HS-27A (cell line): ENCODE measurements around the gene PAGE2B.
"Not testable (repeated sequence)": the region's sequence is repeated elsewhere in the genome, so short reads cannot be mapped to it uniquely, and the experiment has no call there.

Experiments used
- DNase-seq: peaks from one replicate; pipeline ENCODE4 v3.0.0-alpha.2; 2012; ENCODE audit warnings: low read depth, missing footprints

The PAGE2B gene

DNA sequence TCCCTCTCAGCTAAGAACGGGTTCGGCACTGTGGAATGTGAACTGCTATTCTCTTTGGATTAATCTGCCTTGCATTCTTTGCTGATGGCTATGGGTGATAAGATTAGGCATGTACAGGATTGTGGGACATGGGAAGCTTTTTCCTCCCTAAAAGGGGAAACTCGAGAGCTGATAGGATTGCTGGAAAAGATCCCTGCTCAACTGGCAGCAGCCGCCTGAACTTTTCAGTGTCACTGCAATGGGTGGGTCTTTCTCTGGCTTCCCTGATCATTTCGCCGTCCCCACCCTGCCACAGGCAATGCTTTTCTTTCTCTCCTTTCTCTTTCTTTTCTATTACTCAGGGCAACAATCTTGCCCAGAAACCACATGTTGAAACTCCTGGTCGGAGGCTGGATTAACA, 34.5 kb downstream of the PAGE2B start:
- no peak for DNase-seq

GRCh38 chrX:55111578-55112254, 36.9 kb downstream of the PAGE2B start:
- no peak for DNase-seq

DNA sequence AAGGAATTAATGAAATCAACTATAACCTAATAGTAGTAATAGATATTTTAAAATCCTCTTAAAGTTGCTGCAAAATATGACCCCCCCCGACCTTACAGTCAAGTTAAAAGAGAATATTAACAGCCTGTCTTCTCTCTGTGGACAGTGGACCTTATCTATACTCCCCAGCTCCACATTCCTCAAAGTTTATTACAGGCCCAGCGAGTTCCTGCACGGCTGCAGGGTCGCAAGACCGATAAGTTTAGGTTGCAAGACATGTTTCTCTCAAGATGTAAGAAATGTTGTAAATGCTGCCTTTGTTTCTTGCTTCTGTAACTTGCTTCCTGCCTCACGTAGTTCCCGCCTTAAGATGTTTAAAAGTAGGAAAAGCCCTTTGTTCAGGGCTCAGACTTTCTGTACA, 41.8 kb downstream of the PAGE2B start:
- DNase-seq = not testable (repeated sequence)

DNA sequence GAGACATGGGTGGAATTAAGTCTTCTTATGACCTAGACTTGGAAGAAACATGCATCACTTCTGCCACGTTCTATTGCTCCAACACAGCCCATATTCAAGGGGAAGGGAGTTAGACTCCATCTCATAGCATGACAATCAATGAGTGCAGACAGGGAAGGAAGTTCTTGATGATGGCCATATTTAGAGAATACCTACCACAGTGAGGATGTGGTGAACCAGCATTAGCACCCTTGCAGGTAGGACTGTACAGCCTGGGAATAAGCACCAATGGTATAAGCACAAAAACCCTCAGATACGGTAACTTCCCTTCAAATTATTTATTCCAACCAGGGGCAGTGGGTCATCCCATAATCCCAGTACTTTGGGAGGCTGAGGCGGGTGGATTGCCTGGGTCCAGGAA, 43.7 kb downstream of the PAGE2B start:
- no peak for DNase-seq

DNA sequence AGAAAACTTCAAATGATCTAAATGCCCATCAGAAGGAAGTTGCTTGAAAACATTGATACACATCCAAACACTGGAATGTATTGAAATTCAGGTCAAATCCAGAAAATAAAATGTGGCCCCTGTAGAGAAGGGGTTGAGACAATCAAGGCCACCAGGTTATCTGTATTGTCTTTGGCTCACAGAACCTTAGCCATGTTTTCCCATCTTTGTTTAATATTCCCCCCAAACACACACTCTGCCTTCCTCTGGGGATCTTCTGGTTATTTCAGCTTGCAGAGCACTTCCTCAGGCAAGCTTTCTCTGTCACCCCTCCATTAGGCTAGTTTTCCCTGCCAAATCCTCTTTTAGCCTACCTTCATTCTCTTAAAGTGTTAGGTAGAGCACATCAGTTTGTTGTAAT, 44.4 kb downstream of the PAGE2B start:
- no peak for DNase-seq

DNA sequence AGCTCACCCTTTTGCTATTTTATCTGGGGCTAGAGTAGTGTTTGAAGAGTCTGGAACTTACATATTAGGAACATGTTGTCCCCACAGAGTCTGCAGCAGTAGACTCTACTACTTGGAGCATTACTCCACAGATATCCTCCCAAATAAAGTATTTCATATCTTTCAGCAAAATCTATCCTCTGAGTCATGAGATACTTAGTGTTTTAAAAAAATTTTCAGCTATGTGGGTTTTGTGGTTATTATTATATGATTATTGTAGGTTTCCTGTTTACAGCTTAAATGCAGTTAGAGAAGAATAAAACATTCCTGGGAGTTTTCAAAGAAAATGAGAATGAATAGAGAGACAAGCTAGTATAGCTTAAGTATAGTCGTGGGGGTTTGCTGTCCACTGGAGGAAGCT, 44.9 kb downstream of the PAGE2B start:
- no peak for DNase-seq

GRCh38 chrX:55120761-55121358, 46.0 kb downstream of the PAGE2B start:
- DNase-seq = no peak

DNA sequence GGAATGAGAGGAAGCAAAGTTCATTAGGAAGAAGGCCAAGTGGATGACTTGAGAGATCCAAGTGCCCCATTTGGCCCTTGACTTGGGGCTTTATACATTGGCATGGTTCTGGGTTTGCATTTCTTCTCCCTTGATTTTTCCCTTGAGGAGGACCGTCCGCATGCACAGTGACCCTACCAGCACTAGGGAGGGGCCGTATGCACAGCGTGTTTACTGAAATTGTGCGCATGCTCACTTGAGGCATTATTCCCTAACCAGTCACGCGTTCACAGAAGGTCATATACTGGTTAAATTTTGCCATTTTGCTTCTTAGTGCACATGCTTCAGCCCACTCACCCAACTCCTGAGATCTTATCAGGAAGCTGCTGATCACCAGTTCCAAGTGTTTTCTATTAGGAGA, 49.1 kb downstream of the PAGE2B start:
- DNase-seq = no peak

- no peak for DNase-seq
Measured at GRCh38 chrX:55127692-55128091, 52.9 kb downstream of the PAGE2B start.
